ENCODE measurements around the gene CXCR6.

Gene CXCR6

DNA sequence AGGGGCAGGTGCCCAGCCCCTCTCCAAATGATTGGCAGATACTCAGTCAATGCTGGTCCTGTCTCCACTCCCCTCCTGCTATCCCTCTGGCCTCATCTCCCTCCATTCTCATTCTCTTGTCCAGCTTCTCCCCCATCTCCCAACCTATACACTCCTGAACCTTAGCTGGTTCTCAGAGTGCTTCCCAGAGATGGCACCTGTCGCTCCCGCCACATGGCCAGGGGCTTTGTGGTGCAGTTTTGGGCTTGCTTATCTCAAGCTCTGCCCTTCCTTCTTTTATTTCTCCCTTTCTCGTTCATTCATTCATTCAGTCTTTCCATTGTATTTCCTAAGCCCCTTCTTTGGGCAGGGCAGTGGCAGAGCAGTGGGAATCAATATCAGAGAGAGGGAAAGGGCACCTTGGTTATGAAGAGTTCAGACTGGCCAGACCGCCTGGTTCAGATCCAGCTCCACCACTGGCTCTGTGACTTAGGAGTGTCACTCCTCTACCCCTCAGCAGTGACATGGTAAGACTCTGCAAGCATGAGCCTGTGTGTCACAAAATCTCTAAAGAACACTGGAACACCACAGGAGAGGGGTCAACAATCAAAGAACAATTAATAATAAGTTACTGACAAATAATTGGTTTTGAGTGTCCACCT is 20.2 kb upstream of the CXCR6 start:
- DNase-seq: no peak

DNA sequence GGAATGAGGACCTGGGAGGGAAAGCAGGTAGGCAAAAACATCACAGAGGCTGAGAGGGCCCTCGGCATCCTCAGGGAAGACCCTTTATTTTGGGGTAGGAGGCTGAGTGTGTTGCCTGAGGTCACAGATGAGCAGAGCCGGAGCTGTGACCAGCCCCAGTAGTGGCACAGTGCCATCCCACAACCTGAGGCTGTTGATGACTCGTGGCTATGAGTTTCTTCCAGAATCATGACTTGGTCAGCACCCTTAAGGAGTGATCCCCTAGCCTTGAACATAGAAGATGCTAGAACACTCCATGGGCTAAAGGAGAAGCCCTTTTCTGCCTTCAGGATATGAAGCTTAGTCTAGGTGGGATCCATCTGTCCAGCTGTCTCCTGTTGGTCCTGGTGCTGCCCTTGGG is 19.5 kb upstream of the CXCR6 start:
- DNase-seq: no peak

DNA sequence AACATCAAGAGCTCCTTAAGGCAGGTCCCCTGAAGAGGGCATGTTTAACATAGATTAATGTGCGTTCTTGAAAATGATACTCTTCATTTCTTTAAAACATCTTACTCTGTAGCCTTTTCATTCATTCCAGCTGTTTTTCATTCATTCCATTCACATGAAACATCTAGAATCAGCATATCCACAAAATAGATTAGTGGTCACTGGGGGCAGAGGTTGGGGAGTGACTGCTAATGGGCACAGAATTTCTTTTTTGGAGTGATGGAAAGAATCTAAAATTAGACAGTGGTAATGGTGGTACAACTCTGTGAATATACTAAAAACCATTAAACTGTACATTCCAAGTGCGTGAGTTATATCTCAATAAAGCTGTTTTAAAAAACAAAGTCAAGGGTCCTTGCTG is 15.4 kb upstream of the CXCR6 start:
- DNase-seq: no peak

DNA sequence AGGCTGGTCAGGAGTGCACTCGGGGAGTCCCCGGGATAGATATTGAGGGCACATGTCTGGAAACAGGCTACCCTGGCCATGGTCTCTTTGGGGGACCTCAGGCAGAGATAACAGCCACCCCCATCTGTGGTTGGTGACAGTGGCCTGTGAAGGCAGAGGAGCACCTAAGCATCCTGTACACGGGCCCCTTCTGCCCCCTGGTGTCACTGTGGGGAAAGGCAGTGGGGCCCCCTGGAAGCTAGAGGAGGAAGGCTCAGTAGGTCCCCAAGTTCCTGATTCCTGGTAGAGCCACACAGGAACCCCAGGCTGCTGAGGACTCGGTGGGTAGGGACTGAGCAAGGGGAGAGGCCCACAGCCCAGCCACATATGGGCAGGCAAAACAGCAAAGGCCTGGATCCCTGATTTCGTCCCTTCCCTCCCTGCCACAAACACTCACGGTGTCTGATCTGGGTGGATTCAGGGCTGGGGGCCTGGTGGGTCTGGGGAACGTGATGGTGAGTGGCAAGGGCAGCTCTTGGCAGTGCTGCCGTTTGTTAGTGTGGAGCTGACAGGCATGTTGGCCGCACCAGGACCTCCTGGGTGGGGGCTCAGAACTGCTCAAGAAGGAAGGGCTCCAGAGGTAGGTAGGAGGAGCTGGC is 14.1 kb upstream of the CXCR6 start:
- peak; percentile 31 to 66 for DNase-seq

DNA sequence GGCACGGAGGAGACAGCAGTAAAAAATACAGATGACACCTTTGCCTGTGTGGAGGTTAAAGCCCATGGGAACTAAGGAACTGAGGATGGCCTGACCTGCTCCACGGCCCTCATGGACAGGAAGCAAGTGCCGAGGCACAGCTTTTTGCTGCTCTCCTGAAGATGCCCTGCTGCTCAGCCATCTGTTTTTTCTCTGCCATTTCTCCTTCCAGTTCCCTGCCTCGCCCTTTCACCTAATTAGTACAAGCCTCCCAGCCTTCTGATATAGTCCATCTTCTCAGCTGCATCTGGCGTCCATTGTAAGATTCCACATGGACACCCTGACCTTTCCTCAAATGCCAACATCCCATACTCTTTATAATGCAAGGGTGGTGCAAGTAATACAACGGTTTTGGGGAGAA is 11.8 kb upstream of the CXCR6 start:
- no peak for DNase-seq

DNA sequence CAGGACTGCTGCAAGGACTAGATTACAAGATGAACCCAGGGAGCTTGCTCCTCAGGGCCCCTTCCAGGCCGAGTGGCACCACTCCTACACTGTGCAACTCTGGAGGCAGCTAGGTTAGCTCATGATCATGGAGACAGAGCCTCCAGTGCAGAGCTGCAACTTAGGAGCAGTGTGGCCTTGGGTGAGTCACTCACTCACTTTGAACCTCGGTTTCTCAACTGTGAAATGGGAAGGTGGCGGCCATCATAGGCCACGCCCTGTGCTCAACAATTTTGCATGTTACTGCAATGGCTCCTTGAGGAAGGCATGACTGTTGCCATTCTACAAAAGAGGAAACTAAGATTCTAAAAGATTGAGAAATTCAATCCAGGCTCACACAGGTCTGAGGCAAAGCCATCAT is 11.2 kb upstream of the CXCR6 start:
- DNase-seq: peak; percentile 87 to 90

DNA sequence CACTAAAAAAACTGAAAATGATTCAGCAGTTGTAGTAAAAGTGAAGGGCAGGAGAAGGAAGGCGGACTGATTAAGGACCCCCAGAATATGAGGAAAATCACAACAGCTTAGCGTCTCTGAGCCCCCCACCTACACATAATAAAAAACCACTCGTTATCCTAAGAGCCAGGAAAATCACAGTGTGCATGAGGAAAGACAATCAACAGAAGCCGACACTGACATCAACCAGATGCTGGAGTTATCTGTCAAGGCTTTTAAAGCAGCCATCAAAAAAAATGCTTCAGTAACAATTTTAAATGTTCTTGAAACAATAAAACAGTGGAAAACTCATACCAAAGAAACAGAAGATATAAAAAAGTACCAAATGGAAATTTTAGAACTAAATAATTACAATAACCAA is 9.7 kb upstream of the CXCR6 start:
- DNase-seq: no peak

DNA sequence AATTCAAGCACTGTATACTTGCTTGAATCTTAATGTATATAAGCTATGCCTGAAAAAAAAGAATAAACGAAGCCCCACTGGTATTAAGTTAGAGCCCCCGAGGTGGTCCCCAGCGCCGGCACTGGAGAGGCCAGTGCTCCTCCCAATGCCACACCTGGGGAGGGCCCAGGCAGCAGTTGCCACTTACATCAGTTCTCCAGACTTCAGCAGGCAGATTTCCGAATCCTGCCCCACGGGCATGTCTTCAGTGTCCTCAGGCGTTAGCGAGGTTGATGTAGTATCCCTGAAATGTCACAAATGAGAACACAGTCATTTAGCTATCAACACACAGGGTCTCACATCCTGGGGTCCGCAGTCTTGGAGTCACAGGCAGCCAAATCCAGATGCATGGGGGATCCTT is 7.0 kb upstream of the CXCR6 start:
- DNase-seq: no peak

DNA sequence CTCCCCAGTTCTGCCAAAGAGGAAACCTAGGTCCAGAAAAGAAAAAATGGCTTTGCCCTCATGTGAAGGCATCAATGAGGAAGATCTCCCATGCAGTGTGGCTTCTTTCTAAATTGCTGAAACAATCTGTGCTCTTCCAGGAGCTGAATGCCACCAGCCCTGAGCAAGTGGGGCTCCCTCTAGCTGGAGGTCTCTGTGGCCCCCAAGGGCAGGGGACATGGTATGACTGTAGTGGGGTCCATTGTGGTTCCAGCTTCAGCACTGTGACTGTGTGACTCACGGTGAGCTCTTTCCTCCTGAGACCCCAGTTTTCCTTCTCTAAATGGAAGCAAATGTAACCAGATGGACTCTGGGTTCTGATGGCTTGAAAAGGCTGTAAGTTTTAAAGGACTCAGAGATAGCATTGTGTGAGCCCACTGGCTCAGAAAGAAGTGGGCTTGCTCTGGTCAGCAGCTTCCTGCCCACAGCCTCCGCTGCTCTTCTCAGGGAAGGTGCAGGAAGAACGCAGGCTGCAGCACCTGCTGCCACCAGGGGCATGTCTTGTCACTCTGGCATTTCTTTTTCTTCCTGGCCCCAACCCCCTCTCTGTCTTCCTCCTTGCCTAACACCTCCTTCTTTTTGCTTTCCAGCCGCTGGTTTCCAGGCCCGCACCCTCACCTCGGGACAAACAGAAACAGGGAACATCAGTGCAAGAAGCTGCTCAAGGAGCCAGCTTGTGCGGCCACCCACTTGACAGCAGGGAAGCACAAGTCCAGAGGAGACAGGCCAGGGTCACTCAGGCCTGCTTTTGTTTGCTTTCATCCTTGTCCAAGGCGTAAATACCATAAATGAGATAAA is 5.8 kb upstream of the CXCR6 start:
- DNase-seq: no peak

DNA sequence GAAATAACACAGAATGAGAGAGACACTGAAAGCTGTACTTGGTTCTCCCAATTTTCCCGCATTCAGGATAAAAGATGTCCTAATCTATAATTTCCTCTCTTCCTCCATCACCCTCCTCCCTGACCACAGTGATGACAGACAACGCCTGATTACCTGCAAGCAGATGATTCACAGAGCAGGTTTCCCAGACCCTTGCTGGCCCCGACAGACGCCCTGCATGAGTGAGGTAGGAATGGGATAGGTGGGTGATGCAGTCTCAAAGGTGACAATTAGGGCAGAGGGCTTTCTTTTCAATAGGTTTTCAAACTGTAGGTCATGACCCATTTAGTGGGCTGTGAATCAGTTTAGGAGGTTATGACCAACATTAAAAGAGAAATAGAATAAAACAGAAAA is 5.2 kb upstream of the CXCR6 start:
- DNase-seq: no peak

DNA sequence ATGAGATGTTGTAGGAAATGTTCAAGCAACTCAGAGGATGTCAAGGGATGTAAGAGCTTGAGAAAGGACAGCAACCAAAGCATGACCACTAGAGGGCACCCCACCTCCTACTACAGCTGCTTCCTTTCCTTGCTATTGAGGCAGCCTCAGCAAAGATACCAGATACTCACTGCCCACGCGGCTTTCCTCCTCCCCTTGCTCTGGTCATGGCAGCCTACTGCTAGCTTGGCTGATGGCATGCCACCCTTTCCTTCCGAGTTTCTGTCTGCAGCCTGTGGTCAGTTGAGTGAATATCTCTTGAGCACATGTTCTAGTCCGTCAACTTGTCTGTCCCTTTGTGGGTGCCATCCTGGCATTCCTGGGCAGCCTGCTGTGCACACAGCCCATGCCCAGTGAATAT is 4.4 kb upstream of the CXCR6 start:
- DNase-seq: peak; percentile 78 to 95

DNA sequence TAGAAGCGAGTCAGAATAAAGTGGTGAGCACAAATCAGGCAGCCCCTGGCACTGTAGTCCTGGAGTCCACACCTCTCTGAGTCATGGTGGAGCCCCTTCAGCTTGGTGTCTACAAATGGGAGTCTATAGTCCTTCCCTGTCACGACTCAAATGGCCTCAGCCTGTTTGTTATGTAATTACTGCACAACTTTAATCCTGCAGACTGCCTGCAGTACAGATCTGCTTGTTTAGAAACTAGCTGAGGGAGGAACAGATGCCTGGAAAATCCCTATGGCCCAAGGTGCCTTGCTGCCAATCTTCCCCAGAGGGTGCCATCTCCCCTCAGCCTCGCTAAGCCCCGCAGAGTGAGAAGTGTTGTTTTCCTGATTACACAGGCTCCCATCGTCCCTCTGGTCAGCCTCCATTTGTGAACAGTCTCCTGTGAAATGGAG is 3.9 kb upstream of the CXCR6 start:
- DNase-seq: no peak

DNA sequence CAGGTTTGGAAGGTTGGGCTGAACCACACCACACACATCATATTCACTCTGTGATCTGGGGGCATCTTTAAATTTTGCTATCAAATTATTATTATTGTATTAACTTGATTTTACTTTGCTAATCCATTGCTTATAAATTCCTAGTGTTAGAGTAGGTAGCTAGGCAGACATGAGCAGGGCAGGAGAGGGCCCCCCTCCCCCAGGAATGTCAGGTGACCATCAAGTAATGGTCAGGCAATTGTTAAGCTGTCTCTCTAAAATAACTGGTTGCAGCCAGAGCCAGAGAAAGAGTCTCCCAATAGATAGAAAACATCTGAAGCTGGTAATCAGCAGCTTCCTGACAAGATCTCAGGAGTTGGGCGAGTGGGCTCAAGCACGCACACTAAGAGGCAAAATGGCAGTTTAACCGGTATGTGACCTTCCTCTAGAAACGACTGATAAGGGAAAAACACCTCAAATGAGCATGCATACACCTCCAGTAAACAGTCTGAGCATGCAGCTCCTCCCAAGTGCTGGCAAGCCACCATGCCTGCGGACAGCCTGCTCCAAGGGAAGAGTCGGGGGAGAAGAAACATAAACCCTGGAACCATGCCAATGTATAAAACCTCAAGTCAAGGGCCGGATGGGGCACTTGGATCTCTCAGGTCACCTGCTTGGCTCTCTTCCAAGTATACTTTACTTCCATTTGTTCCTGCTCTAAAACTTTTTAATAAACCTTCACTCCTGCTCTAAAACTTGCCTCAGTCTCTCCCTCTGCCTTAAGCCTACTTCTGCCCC is 3.1 kb upstream of the CXCR6 start:
- DNase-seq: no peak

DNA sequence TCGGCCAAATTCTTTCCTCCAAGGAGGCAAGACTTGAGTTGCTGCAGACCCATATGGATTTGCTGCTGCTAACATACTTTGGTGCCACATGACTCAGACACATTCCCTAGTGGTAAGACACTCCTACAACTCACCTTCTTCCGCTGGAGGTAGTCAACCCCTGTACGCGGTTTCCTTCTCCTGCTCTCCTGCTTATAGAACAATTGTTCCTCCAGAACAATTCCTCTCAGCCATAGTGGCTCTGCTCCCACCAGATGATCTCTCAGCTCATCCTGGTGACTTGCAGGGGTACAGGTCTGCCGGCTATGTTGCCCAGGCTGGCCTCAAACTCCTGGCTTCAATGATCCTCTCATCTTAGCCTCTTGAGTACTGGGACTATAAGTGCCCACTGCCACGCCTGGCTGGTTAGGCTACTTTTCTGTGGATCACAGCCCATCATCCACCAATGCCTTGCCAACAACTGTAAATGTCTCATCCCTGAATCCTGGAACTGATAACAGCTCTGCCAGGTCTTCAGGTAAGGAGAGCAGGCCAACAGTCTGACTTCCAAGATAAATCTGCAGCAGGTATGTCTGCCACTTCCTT is 2.4 kb upstream of the CXCR6 start:
- DNase-seq: no peak

DNA sequence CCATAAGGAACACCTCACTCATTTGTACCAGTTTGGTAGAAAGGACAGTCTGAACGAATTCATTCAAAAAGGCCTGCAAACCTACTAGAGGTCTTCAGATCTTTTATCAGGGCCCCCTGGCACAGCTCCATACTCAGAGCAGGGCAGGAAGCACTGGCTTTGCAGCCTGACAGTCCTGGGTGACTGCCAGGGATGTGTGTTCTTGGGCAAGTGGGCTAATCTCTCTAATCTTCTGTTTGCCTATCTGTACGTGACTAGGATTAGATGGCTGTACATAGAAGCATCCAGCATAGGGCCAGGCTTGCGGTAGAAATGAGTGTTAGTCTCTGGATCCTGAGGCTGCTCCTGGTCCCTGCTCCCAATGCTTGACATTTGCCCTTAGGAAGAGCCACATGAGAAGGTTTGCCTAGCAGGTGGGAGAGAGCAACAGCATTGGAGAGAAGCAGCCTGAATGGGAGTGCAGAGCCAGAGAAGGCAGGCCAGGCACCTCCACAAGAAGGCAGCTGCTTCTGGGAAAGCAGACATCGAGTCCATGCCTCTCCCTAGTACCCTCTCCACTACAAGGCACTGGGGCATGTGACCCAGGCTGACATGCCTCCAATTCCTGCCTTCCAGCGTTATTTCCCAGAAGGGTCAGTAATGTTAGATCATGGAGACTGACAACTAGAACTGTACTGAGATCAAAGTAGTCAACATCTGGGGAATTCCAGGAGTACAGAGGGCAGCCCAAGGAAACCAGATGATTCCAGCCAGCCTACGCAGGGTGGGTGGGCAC is 1.0 kb upstream of the CXCR6 start:
- DNase-seq: no peak

DNA sequence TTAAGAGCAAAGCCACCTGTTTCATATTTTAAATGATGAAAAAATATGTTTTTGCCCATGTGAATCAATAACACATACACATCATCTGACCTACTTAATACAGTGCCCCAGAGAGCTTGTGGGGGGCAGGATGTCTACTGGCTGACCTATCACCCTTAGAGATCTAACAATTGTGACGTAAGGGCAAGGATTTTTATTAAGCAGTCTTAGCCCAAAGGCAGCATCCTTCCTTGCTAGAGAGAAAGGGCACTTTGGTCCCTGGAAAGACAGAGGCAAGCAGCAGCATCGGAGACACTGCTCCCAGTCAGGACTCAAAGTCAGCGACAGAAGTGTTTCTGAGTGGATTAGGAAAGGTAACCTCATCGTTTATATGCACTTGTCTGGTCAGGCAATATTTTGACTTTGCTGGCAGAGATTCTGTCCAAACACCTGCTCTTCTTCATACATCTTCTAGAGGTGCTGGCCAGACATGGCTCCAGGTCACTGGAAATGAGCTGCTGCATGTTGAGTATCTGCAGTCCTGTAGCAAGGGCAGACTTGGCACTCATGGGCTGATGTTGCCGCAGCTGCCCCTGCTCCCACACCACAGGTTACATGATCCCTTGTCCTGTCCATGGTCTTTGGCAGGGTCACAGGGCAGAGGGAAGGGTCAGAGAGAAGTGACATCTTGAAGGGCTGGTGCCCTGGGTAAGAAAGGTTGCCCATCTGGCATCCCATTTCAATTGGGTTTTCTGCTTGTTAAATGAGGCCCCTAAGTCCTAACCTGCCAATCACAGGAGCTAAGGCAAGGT is 1.8 kb downstream of the CXCR6 start:
- no peak for DNase-seq

DNA sequence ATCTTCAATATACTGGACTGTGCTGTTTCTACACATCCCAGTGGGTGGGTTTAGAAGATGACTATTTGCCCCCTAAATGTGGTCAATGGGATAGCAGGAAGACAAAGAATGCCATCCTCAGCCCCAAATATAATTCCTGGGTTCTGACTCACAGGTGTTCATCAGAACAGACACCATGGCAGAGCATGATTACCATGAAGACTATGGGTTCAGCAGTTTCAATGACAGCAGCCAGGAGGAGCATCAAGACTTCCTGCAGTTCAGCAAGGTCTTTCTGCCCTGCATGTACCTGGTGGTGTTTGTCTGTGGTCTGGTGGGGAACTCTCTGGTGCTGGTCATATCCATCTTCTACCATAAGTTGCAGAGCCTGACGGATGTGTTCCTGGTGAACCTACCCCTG is 3.0 kb downstream of the CXCR6 start:
- no peak for DNase-seq

DNA sequence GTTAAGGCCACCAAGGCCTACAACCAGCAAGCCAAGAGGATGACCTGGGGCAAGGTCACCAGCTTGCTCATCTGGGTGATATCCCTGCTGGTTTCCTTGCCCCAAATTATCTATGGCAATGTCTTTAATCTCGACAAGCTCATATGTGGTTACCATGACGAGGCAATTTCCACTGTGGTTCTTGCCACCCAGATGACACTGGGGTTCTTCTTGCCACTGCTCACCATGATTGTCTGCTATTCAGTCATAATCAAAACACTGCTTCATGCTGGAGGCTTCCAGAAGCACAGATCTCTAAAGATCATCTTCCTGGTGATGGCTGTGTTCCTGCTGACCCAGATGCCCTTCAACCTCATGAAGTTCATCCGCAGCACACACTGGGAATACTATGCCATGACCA is 3.6 kb downstream of the CXCR6 start:
- DNase-seq: no peak

DNA sequence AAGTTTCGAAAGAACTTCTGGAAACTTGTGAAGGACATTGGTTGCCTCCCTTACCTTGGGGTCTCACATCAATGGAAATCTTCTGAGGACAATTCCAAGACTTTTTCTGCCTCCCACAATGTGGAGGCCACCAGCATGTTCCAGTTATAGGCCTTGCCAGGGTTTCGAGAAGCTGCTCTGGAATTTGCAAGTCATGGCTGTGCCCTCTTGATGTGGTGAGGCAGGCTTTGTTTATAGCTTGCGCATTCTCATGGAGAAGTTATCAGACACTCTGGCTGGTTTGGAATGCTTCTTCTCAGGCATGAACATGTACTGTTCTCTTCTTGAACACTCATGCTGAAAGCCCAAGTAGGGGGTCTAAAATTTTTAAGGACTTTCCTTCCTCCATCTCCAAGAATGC is 4.1 kb downstream of the CXCR6 start:
- no peak for DNase-seq

DNA sequence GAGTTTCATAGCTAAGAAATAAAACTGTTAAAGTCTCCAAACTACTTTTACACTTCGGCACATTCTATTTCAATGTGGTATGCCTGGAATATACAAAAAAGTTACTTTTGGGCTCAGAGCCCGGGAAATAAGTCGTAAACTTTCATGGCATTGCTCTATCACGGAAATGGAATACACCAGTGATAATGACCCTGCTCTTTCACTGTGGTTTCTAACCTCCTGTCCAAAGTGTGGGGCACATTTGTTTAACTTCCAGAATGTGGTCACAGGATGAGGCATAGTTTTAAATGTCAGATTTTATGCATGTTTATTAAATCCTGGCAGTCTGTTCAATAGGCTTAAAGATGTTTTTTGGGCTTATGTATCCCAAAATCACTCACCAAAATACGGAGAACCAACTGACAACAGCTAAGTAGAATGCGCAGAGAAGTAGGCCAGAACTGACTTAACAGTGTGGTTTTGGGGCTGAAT is 5.1 kb downstream of the CXCR6 start:
- DNase-seq: no peak

DNA sequence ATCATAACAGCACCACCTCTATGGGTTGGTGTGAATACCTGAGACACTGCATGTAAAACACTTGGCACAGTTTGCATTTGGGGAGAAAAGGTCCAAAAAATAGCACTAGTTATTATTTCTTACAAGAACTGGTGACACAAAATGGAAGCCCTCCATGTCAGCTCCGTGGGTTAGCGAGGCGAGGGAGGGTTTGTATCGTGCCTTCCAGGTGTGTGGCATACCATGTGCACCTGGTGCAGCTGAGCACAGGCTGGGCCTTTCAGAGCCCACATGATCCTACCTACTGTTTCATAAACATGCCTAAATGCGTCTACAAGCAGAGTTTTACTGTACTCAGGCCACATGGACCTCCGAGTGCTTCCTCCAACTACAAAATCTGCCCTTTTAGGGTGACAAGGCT is 5.6 kb downstream of the CXCR6 start:
- no peak for DNase-seq
